DMS 273 treated with DMSO at 0.1 percent for 48 hours (cell line): Measurements from ENCODE around the gene PTPN13.

Experiments
- DNase-seq: peaks from one replicate; lab custom pipeline; 2025; lab: John Stamatoyannopoulos, UW

The PTPN13 gene

DNA sequence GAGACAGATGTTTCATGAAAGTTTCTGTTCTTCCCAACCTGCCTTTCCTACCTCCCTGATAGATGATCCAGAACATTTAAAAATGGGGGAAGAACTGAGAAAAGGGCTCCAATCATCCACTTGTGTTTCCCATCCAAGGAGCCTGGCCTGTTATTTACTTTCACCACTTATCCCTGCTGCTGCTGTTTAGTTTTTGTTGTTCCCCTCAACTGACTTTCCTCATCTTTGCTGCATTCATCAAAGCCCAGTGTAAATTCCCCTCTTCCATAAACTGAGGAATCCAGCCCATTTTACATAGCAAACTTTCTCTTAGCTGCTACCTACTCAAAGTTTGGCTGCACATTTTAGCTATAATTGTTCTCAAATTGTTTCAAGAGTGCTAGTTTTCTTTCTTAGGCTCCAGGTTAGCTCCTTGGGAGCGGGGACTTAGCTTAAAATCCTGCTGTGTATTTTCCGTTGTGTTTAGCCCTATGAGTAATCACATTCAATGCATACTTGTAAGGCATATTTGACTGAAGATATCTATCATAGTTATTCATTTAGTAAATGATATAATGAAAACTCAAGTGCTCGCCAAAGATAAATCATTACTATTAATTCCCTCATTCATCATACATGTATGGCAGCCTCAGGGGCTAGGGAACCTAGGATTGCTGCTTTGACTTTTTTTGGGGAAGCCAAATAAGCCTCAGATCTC lies 1.4 kb upstream of the PTPN13 start:
- DNase-seq = no peak

- no peak for DNase-seq
Observed at GRCh38 chr4:86594559-86595425, 677 bp downstream of the PTPN13 start.

DNA sequence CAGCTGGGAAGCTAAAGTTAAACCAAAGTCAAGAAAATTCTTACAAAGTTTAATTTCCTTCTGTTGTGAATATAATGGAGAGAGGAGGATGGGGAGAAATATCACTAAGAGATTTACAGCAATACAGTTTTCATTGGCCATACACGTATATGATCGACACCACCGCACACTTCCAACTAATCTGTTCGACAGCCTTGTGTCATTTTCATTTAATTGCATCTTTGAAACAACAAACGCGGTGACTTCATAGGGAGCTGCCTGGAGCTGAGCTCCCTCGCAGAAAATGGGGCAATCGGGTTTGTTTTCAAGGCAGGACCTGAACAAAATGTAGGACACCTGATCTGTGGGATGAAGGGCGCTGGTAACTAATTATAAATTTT lies 1.3 kb downstream of the PTPN13 start:
- DNase-seq = no peak

DNA sequence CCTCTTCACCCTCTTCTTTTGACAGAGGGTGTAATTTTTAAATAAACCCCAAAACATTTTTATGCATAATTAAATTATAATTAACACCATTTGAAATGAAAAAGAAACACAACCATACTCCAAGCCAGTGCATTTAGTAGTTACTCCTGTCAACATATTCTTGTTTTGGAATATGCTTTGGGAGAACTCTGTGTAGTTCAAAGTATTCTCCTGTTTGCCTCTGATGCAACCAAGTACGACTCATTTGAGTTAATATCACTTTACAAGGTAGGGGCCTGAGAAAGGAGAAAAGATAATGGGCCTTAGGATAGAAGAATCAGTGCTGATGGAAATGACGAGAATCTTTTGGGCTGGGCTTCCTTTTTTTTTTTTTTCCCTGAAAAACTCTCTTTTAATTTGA lies 2.7 kb downstream of the PTPN13 start:
- no peak for DNase-seq

- DNase-seq = no peak
Observed at GRCh38 chr4:86600007-86600653, 6.0 kb downstream of the PTPN13 start.

GRCh38 chr4:86603311-86603885 lies 9.3 kb downstream of the PTPN13 start:
- no peak for DNase-seq

- DNase-seq = no peak
Observed at GRCh38 chr4:86606809-86607208, 12.7 kb downstream of the PTPN13 start.

DNA sequence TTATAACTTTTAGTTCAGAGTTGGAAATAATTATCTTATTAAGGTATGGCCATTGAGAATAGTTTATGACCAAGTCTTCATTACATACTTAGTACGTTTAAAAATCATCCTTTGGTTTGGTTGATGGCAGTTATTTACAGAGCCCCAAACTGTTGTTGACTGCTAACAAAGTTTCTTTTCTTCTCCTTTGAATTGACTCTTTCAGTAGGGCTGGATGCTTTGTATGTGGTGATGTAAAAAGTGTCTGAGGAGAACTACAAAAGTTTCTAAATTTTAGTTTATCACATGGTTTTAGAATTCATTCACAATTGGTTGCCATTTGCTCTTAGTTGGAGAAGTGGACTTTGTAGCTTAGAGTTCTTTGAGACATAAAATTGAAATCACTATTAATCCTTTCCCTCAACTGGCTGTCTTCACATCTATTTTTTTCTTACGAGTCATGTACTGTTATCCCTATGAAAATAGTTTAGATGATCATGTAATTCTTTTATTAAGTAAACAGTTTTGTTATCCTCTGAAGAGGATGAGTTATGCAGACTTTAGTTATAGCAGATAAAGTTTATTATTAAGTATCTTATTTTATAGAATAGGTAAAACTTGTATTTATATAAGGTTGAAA lies 14.8 kb downstream of the PTPN13 start:
- DNase-seq = no peak

- DNase-seq = no peak
Observed at GRCh38 chr4:86611757-86612156, 17.6 kb downstream of the PTPN13 start.

DNA sequence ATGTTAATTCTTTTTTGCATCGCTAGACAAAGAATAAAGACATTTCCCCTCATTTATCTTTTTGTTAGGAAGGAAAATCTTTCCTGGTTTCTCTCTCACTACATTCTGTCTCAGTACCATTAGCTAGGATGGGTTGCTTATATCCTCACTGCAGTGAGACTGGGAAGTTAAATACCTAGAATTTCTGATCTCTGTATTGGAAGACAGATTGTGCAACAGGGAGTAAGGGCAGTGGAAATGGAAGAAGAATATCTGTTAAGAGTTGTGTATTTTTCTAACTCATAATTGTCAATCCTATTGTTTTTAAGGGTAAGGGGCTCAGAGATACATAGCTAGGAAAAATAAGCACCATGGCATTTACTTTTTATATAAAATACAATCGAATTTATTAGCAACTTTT lies 19.6 kb downstream of the PTPN13 start:
- DNase-seq = no peak

DNA sequence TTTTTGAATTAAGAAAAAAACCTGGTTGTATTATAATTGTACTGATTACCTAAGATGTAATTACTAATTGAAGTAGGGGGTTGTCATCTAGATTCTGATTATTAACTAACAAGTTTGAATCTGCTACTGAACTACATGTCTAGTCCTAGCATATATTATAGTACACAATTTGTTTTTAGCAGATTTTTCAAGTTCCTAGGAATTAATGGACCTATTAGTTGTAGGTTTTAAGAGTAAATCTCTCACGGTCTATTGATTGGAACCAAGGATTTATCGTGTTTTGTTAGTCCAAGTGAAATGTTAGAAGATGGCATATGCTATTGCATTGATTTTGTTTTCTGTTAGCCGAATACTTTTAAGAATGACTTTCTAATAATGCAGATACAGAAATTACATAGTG lies 20.8 kb downstream of the PTPN13 start:
- no peak for DNase-seq

DNA sequence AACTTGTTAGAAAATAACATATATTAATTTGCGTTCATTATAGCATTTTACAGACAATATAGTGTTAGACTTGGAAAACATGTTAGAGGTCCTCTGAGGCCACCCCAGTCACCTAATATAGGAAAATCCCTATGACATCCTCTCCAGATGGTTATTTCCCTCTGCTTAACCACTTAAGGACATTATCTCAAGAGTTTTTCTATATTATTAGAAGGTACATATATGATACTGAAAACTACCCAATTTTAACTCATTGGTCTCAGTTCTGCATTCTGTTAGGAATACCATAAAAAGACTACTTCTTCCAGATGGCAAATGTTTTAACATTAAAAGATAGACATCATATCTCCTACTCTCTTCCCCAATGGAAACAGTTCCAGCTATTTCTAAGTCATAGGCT lies 21.4 kb downstream of the PTPN13 start:
- no peak for DNase-seq

DNA sequence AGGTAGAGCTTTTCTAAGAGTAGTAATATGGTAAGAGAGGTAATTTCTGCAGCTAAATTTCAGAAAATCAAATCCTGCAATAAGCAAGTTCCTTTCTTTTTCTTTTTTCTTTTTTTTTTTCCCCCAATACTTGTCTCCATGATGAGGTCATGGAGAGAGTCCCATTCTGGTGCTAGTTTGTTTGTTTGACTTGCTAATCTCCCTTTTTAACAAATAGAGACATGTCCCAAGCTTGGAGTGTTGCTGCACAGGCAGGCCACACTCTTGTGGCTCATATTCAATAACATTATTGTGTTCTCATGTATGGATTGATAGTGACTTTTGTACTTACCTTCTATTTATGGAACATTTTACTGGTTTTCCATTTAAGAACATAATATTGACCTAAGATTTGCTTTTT lies 25.5 kb downstream of the PTPN13 start:
- DNase-seq = no peak

DNA sequence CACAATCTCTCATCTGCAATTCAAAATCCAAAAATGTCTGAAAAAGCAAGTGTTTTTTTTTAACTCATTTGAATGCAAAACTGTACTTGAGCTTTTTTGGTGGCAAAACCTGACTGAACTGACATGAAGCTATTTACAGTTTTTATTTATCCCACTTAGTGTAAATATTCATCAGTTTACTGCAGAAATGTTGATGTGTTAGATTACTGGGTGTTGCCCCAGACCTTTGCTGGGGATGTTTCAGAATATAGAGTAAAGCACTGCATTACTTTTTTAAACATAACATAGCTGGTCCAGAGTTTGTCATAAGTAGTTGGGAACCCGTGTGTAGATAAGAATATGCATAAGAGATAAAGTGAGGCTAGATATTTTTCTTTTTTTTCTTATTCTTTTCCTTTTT lies 27.3 kb downstream of the PTPN13 start:
- no peak for DNase-seq

DNA sequence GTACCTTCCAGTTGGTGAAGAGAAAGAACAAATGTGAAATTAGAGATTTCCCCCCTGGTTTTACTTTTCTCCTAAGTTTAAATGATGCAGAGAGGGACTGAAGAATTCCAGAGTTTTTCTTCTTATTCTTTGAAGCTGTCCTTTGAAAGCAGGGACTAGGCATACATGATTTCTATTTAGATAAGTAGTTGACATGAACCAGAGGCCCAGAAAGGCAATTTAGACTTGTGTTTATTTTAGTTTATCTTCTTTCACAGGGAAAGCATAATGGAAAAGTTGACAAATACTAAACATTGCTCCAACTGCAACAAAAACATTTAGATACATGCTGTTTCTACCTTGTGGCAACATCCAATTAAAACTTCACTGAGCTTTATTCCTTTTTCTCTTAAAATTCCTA lies 32.0 kb downstream of the PTPN13 start:
- DNase-seq = no peak

- DNase-seq = no peak
Observed at GRCh38 chr4:86627462-86628135, 33.5 kb downstream of the PTPN13 start.

DNA sequence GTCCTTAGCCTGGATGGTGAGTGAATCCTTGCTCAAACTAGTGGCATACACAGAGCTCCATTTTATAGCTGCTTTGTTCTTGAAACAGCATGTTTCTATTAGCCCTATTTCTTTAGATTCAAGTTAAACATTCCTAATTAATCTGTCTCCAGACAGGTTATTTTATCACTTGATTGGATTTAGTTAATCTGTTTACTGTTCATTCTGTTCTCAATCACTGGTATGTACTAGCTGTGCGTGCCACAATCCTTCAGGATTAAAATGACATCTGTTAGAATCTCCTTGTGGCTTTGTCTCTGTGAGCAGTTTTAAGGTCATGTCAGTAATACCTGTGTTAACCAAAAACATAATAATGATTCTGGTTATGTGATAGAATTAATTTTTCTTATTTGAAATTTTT lies 36.5 kb downstream of the PTPN13 start:
- DNase-seq = no peak

- no peak for DNase-seq
Observed at GRCh38 chr4:86631166-86631565, 37.1 kb downstream of the PTPN13 start.

GRCh38 chr4:86633854-86634253 lies 39.7 kb downstream of the PTPN13 start:
- no peak for DNase-seq

GRCh38 chr4:86640469-86640868 lies 46.4 kb downstream of the PTPN13 start:
- no peak for DNase-seq

DNA sequence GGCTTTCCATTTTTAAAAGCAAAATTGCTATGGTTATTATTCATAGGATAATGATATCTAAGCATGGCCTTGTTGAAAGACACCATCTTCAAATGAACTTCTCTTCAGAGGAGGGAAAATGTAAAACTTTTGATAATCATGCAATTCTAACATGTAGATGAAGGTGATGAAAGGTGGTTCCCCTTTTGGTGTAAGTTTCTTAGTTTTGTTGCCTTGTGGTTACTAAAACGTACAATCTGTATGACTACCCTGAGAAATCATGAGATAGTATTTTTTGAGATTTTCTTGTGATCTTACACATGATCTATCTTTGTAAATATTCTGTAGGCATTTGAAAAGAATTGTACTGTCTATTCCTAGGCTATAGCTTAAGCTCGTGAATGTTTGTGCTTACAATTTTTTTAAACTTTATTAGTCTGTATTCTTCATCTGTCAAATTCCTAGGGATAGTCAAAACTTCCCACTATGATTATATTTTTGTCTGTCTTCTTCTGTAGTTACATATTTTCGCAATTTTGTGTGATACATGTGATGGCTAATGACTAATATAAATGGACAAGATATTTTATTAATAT lies 47.5 kb downstream of the PTPN13 start:
- DNase-seq = no peak
